Immature natural killer cell (primary cell): Measurements from ENCODE around the gene NUMBL. TPM values are rescaled to one million over a fixed set of nuclear protein-coding genes. Genes with fewer than 3 reads are reported as not detected.
A peak's percentile ranks its signal among the peaks of the same experiment; 100 is the strongest.

Source experiments
- DNase-seq, 3 donors: peaks; one replicate each; pipeline ENCODE4 v3.0.0; 2022; ENCODE audit warnings: mixed read lengths in 1 of 3
- H3K27ac Mint-ChIP-seq, 6 donors: one replicate each; pipeline ENCODE4 v1.8.0; 2020; ENCODE audit warnings: mixed read lengths in 6 of 6, mild to moderate bottlenecking in 5 of 6, inconsistent platforms in 4 of 6, moderate library complexity in 3 of 6
- H3K27me3 Mint-ChIP-seq, 3 donors: one replicate each; pipeline ENCODE4 v1.8.0; 2020 to 2021; ENCODE audit warnings: low read depth in 3 of 3, mild to moderate bottlenecking in 3 of 3, mixed read lengths in 3 of 3, moderate library complexity in 3 of 3, inconsistent platforms in 1 of 3
- H3K36me3 Mint-ChIP-seq, 3 donors: one replicate each; pipeline ENCODE4 v1.8.0; 2020; ENCODE audit warnings: mixed read lengths in 3 of 3, inconsistent platforms in 2 of 3, mild to moderate bottlenecking in 2 of 3
- H3K4me1 Mint-ChIP-seq, 2 donors: one replicate each; pipeline ENCODE4 v1.8.0; 2020; ENCODE audit warnings: inconsistent platforms in 2 of 2, mild to moderate bottlenecking in 2 of 2, mixed read lengths in 2 of 2, moderate library complexity in 1 of 2
- H3K4me3 Mint-ChIP-seq, 5 donors: one replicate each; pipeline ENCODE4 v1.8.0; 2020; ENCODE audit warnings: mild to moderate bottlenecking in 5 of 5, mixed read lengths in 5 of 5, inconsistent platforms in 3 of 5, moderate library complexity in 3 of 5
- H3K9me3 Mint-ChIP-seq, 6 donors: one replicate each; pipeline ENCODE4 v1.8.0; 2020; ENCODE audit warnings: mild to moderate bottlenecking in 6 of 6, mixed read lengths in 6 of 6, inconsistent platforms in 4 of 6, moderate library complexity in 3 of 6
- polyA plus RNA-seq, 3 donors: library from polyadenylated mRNA; unstranded; fragments of 300-500 nt; fragmentation: Illumina TruSeq; gene quantifications; one replicate each; pipeline ENCODE4 v1.2.3, GENCODE V29; 2021

Gene NUMBL
- polyA plus RNA-seq, 3 donors from 2014 or later, result 1.3 to 1.7 TPM; not detected in 1

DNA sequence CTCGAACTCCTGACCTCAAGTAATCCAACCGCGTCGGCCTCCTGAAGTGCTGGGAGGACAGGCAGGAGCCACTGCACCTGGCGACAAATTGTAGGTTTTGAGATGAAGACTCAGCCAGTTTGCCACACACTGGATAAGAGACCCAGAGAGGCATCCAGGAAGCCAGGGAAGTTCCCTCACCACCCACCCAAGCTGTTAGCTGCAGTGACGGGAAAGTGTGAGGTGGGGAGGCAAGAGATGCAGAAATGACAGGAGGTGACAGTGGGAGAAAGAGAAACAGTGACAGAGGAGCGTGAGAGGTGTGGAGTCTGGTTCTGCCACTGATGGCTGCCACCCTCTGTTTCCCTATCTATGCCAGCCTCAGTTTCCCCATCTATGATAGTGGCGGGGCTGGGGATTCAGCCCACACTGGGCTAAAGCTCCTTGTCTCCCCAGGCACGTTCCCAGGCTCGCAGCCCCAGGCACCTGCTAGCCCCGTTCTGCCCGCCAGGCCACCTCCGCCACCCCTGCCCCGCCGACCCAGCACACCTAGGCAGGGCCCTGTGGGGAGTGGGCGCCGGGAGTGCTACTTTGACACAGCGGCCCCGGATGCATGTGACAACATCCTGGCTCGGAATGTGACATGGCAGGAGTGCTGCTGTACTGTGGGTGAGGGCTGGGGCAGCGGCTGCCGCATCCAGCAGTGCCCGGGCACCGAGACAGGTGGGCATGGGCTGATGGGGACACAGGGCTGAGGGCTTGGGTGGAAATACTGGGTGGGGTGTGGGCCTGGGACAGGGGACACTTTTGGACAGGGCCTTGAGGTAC lies 68.3 kb downstream of the NUMBL start:
- Mint-ChIP-seq H3K27me3 (peaks cover 0 to 3% (median 0%) of the 10 kb centered on the region in 3 donors), H3K36me3 (peaks cover 17 to 30% (median 28%) of the 10 kb centered on the region in 3 donors), H3K4me1 (peaks cover 9 to 10% of the 10 kb centered on the region in 2 donors), H3K27ac (no peak overlapping the region), H3K4me3 (no peak overlapping the region), H3K9me3 (no peaks in the 10 kb centered on the region)
- DNase-seq, result no peak

DNA sequence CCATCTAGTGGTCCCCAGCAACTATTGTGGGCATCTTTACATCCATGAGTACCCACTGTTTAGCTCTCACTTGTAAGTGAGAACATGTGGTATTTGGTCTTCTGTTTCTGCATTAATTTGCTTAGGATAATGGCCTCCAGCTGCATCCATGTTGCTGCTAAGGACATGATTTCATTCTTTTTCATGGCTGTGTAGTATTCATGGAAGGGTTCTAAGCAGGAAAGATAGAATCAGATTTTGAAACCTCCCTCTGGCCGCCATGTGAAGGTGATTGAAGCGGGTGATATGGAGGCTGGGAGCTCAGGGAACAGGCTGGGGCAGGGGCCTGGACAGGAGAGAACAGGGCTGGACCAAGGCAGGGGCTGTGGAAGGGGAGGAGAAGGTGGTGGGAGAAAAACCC lies 69.2 kb downstream of the NUMBL start:
- Mint-ChIP-seq H3K9me3 (no peaks in the 10 kb centered on the region), H3K36me3 (peaks cover 17 to 30% (median 26%) of the 10 kb centered on the region in 3 donors), H3K27ac (no peak overlapping the region), H3K4me3 (no peak overlapping the region), H3K27me3 (peaks cover 0 to 3% (median 0%) of the 10 kb centered on the region in 3 donors), H3K4me1 (peaks cover 8 to 10% of the 10 kb centered on the region in 2 donors)
- no peak for DNase-seq

DNA sequence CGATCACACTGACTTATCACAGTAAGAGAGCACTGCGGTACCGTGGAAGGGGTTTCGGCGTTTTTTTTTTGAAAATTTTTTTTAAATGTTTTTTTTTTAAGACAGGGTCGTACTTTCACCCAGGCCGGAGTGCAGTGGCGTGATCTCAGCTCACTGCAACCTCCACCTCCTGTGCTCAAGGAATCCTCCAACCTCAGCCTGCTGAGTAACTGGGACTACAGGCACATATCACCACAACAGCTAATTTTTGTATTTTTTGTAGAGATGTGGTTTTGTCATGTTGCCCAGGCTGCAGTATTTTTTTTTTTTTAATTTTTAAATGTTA lies 70.3 kb downstream of the NUMBL start:
- Mint-ChIP-seq H3K36me3 (peaks cover 17 to 28% (median 21%) of the 10 kb centered on the region in 3 donors), H3K9me3 (no peaks in the 10 kb centered on the region), H3K27me3 (peaks cover 0 to 3% (median 0%) of the 10 kb centered on the region in 3 donors), H3K4me1 (peaks cover 2 to 9% of the 10 kb centered on the region in 2 donors), H3K27ac (no peak overlapping the region), H3K4me3 (no peak overlapping the region)
- DNase-seq, result no peak

DNA sequence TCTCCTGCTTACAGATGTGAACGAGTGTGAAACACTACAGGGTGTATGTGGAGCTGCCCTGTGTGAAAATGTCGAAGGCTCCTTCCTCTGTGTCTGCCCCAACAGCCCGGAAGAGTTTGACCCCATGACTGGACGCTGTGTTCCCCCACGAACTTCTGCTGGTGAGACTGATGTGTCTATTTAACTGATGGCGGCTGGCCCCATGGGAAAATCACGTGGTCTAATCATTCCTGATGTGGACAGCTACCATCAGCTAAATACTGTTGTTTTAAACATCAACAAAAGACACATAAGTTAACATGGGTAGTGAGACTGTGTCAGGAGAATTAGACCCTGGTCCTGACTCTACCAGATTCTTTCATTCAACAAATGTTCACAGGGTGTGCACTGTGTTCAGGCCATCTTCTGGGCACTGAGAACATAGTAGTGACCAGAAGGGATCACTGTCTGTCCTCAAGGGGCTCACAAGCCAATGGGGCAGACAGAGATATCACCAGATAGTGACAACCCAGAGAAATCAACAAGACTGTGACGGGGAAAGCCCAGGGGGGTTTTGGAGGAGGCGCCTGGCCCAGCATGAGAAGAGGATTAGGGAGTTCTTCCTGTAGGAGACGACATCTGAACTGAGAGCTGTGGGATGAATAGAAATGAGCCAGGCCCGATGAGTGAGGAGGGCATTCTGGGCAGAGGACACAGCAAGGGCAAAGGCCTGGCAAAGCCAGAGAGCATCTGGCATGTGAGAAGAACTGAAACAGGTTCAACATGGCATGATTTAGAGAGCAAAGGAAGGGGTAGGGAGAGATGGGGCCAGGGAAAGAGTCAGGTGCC lies 70.9 kb downstream of the NUMBL start:
- DNase-seq, result no peak
- peaks cover 12 to 23% (median 17%) of the 10 kb centered on the region in 3 donors for H3K36me3 Mint-ChIP-seq
- H3K4me1 Mint-ChIP-seq, result peaks cover 8 to 15% of the 10 kb centered on the region in 2 donors
- H3K9me3 Mint-ChIP-seq, result no peaks in the 10 kb centered on the region
- H3K27ac Mint-ChIP-seq, result peak overlapping the region in 1 of 6 donors; percentile 58
- no peak overlapping the region for H3K4me3 Mint-ChIP-seq
- H3K27me3 Mint-ChIP-seq, result peaks cover 0 to 3% (median 3%) of the 10 kb centered on the region in 3 donors

DNA sequence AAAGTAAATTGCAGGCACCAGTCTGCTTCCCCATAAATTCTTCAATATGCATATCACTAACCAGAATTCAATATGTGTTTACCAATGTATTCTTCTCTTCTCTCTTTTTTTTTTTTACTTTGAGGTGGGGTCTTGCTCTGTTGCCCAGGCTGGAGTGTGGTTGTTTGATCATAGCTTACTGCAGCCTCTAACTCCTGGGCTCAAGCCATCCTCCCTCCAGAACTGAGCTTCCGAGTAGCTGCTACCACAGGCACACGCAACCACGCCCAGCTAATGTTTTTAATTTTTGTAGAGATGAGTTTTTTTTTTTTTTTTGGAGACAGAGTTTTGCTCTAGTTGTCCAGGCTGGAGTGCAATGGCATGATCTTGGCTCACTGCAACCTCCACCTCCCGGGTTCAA lies 72.5 kb downstream of the NUMBL start:
- Mint-ChIP-seq H3K27ac (no peak overlapping the region), H3K4me1 (peaks cover 21 to 28% of the 10 kb centered on the region in 2 donors), H3K36me3 (peaks cover 12 to 22% (median 17%) of the 10 kb centered on the region in 3 donors), H3K27me3 (peaks cover 0 to 6% (median 3%) of the 10 kb centered on the region in 3 donors), H3K4me3 (no peak overlapping the region), H3K9me3 (no peaks in the 10 kb centered on the region)
- DNase-seq, result no peak

DNA sequence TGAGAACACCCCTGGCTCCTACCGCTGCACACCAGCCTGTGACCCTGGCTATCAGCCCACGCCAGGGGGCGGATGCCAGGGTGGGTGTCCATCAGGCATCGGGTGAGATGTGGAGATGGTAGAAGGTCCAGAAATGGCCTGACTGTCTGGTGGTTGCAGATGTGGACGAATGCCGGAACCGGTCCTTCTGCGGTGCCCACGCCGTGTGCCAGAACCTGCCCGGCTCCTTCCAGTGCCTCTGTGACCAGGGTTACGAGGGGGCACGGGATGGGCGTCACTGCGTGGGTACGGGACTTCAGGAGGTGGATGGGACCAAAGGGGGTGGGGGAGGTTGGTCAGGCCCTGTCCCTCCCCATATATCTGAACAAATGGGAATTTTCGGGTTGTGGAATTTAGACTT lies 73.5 kb downstream of the NUMBL start:
- Mint-ChIP-seq H3K27me3 (peaks cover 0 to 6% (median 3%) of the 10 kb centered on the region in 3 donors), H3K27ac (peak overlapping the region in 1 of 6 donors; percentile 7), H3K4me3 (no peak overlapping the region), H3K4me1 (peaks cover 31 to 37% of the 10 kb centered on the region in 2 donors), H3K9me3 (no peaks in the 10 kb centered on the region), H3K36me3 (peaks cover 12 to 17% (median 17%) of the 10 kb centered on the region in 3 donors)
- DNase-seq, result no peak

DNA sequence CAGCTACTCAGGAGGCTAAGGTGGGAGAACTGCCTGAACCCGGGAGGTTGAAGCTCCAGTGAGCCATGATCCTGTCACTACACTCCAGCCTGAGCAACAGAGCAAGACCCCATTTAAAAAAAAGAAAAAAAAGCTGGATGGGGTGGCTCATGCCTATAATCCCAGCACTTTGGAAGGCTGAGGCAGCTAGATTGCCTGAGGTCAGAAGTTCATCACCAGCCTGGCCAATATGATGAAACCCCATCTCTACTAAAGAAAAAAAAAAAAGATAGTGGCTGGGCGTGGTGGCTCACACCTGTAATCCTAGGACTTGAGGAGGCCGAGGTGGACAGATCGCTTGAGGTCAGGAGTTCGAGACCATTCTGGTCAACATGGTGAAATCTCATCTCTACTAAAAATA lies 74.3 kb downstream of the NUMBL start:
- no peak for DNase-seq
- Mint-ChIP-seq H3K27ac (no peak overlapping the region), H3K27me3 (peaks cover 0 to 6% (median 3%) of the 10 kb centered on the region in 3 donors), H3K9me3 (no peaks in the 10 kb centered on the region), H3K36me3 (peaks cover 9 to 14% (median 14%) of the 10 kb centered on the region in 3 donors), H3K4me1 (peaks cover 32 to 37% of the 10 kb centered on the region in 2 donors), H3K4me3 (no peak overlapping the region)

Other genes with a start within 250 kb of the NUMBL start
- gene SERTAD3, start 246.3 kb downstream of the NUMBL start, polyA plus RNA-seq, result 10 to 100 TPM; 25.9 to 82.2 (median 62.0) TPM
- gene BLVRB, start 224.9 kb downstream of the NUMBL start, polyA plus RNA-seq, result 10 to 100 TPM; 30.8 to 52.5 (median 45.9) TPM
- gene SPTBN4, start 223.7 kb downstream of the NUMBL start, polyA plus RNA-seq, result under 1 TPM in 1 of 3 donors, not detected in 2; 0.26 TPM
- gene SHKBP1, start 113.8 kb downstream of the NUMBL start, polyA plus RNA-seq, result 100 to 1,000 TPM; 115 to 186 (median 156) TPM
- 10 to 100 TPM in 2 of 3 donors, 1 to 10 TPM in 1; 8.9 to 21.5 (median 18.8) TPM for gene LTBP4, start 89.3 kb downstream of the NUMBL start, polyA plus RNA-seq
- gene COQ8B, start 26.2 kb upstream of the NUMBL start, polyA plus RNA-seq, result 10 to 100 TPM; 18.3 to 23.5 (median 20.8) TPM
- gene ITPKC, start 26.5 kb upstream of the NUMBL start, polyA plus RNA-seq, result 1 to 10 TPM; 3.8 to 8.1 (median 4.5) TPM
- 1 to 10 TPM in 2 of 3 donors, not detected in 1; 3.1 to 6.2 TPM for gene ACTMAP, start 59.8 kb upstream of the NUMBL start, polyA plus RNA-seq
- 10 to 100 TPM; 28.9 to 78.7 (median 39.2) TPM for gene SNRPA, start 60.6 kb upstream of the NUMBL start, polyA plus RNA-seq
- not detected for gene MIA, start 84.9 kb upstream of the NUMBL start, polyA plus RNA-seq
- 100 to 1,000 TPM; 129 to 151 (median 150) TPM for gene RAB4B, start 87.6 kb upstream of the NUMBL start, polyA plus RNA-seq
- gene EGLN2, start 108.5 kb upstream of the NUMBL start, polyA plus RNA-seq, result 100 to 1,000 TPM in 2 of 3 donors, 10 to 100 TPM in 1; 88.4 to 124 (median 101) TPM
- gene CYP2A6, start 159.8 kb upstream of the NUMBL start, polyA plus RNA-seq, result under 1 TPM in 1 of 3 donors, not detected in 2; 0.48 TPM
- not detected for gene CYP2A7, start 191.6 kb upstream of the NUMBL start, polyA plus RNA-seq